Measurements from ENCODE around the gene ABCC8. TPM values are rescaled to one million over a fixed set of nuclear protein-coding genes. Genes with fewer than 3 reads are reported as not detected.

Gene ABCC8
- total RNA-seq, 4 donors from 2014 or later: 0.23 to 1.9 (median 0.62) TPM; not detected in 1

DNA sequence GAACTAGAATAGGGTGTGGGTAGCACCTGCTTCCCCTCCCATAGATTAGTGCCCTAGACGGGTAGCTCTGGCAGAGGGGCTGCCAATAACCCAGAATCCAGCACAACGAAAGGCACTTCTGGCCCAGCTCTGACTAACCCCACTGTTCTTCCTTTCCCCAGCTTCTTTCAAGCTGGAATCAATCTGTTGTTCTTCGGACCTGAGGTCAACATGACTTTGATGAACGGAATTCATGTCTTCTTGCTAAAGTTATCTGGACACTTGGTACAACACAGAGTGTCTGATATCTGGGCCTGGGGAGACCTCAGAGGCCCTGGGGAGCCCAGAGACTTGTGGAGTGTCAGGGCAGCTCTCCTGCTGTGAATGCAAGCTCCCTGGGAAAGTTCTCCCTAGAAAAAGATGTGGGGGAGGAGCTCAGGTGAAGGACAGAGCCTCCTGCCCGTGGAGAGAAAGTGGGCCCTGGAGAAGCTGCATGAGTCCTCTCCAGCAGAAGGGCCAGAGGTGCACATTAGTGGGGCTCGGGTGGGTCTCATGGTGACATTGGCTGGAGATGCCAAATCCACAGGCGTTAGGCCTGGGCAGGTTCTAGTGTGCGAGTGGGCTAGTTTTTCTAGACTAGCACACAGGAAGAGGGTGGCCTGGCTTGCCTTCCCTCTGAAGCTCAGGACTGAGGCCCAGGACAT lies 94.5 kb downstream of the ABCC8 start:
- TF ChIP-seq POLR2A (IDR thresholded peaks at IDR 0.05): no peak
- no peak for TF ChIP-seq POLR2AphosphoS5 (IDR thresholded peaks at IDR 0.05)
- TF ChIP-seq EP300 (IDR thresholded peaks at IDR 0.05): no peak
- TF ChIP-seq CTCF (IDR thresholded peaks at IDR 0.05): no peak
- H3K4me1 ChIP-seq: peaks cover 0 to 25% (median 3%) of the 10 kb centered on the region in 3 donors
- ATAC-seq: no peak
- no peaks in the 10 kb centered on the region for H3K9me3 ChIP-seq
- H3K4me3 ChIP-seq: no peak overlapping the region
- WGBS, 2 donors (ENCODE audit: low coverage in 1 of 2): 53 to 65% methylated on average over 3 to 4 of the region's 8 CpGs
- H3K36me3 ChIP-seq: peaks cover 0 to 28% of the 10 kb centered on the region in 2 donors
- no peak overlapping the region for H3K27ac ChIP-seq
- H3K27me3 ChIP-seq: no peaks in the 10 kb centered on the region

- whole genome bisulfite sequencing, 2 donors (ENCODE audit: low coverage in 1 of 2): 78 to 80% methylated on average over 2 of the region's 4 CpGs
- TF ChIP-seq POLR2A (IDR thresholded peaks at IDR 0.05): no peak
- TF ChIP-seq EP300 (IDR thresholded peaks at IDR 0.05): no peak
- no peak for TF ChIP-seq POLR2AphosphoS5 (IDR thresholded peaks at IDR 0.05)
- TF ChIP-seq CTCF (IDR thresholded peaks at IDR 0.05): no peak
- peaks cover 0 to 16% (median under 1%) of the 10 kb centered on the region in 3 donors for H3K4me1 ChIP-seq
- no peaks in the 10 kb centered on the region for H3K9me3 ChIP-seq
- H3K4me3 ChIP-seq: no peak overlapping the region
- no peak overlapping the region for H3K27ac ChIP-seq
- H3K36me3 ChIP-seq: peaks cover 0 to 38% of the 10 kb centered on the region in 2 donors
- H3K27me3 ChIP-seq: no peaks in the 10 kb centered on the region
- no peak for ATAC-seq
Measured at GRCh38 chr11:17381156-17381555, 95.5 kb downstream of the ABCC8 start.

GRCh38 chr11:17379383-17380180 lies 97.1 kb downstream of the ABCC8 start:
- Histone ChIP-seq H3K9me3 (no peaks in the 10 kb centered on the region), H3K27ac (no peak overlapping the region), H3K27me3 (no peaks in the 10 kb centered on the region), H3K4me1 (peaks cover 0 to 7% (median 0%) of the 10 kb centered on the region in 3 donors), H3K36me3 (peaks cover 0 to 54% of the 10 kb centered on the region in 2 donors), H3K4me3 (no peak overlapping the region)
- 70 to 85% methylated on average over 3 to 4 of the region's 7 CpGs for WGBS, 2 donors (ENCODE audit: low coverage in 1 of 2)
- no peak for ATAC-seq
- TF ChIP-seq EP300 (IDR thresholded peaks at IDR 0.05): no peak
- no peak for TF ChIP-seq POLR2AphosphoS5 (IDR thresholded peaks at IDR 0.05)
- no peak for TF ChIP-seq POLR2A (IDR thresholded peaks at IDR 0.05)
- no peak for TF ChIP-seq CTCF (IDR thresholded peaks at IDR 0.05)

DNA sequence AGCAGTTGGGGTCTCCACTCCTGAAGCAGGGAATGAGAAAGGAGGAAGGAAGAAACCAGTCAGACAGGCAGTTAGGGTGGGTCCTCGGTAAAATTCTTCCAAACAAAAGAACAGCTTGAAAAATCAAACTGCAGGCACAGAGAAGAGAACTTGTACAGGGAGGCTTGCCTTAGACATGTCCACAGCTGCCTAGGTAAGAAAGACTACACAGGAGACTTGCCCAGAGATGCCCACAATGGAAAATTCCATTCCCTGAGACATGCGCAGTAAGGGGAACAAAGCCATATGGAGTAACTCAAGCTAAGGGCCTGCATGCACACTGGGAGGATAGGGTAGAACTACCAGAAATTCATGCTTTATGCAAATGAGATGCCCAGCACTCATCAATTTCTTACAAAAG lies 98.0 kb downstream of the ABCC8 start:
- no peak overlapping the region for H3K27ac ChIP-seq
- no peak overlapping the region for H3K4me3 ChIP-seq
- H3K9me3 ChIP-seq: peaks cover 0 to 4% (median 0%) of the 10 kb centered on the region in 3 donors
- no peak for TF ChIP-seq EP300 (IDR thresholded peaks at IDR 0.05)
- TF ChIP-seq POLR2AphosphoS5 (IDR thresholded peaks at IDR 0.05): no peak
- no peak for TF ChIP-seq POLR2A (IDR thresholded peaks at IDR 0.05)
- TF ChIP-seq CTCF (IDR thresholded peaks at IDR 0.05): no peak
- WGBS, 2 donors (ENCODE audit: low coverage in 1 of 2): 70 to 75% methylated on average over 2 of the region's 2 CpGs
- H3K4me1 ChIP-seq: peaks cover 0 to under 1% (median 0%) of the 10 kb centered on the region in 3 donors
- no peak for ATAC-seq
- H3K36me3 ChIP-seq: peaks cover 0 to 63% of the 10 kb centered on the region in 2 donors
- H3K27me3 ChIP-seq: no peaks in the 10 kb centered on the region
